Kidney (tissue), 14 donors: ENCODE data around the gene RUNX1. TPM values are rescaled to one million over a fixed set of nuclear protein-coding genes. Genes with fewer than 3 reads are reported as not detected.

ENCODE experiments used
- DNase-seq, 5 donors: peaks; one replicate each; pipeline ENCODE4 v3.0.0-alpha.2; 2013 to 2020
- FAIRE-seq: peaks from 2 replicates; lab custom pipeline; 2012; peaks lifted over from hg19 to GRCh38; lab: Jason Lieb, UNC
- H3K27ac ChIP-seq, 2 donors: one replicate each; pipeline ENCODE4 v1.7.0; 2013; ENCODE audit warnings: low read depth in 2 of 2, low read length in 2 of 2, inconsistent platforms in 1 of 2
- H3K27me3 ChIP-seq: one replicate; pipeline ENCODE4 v1.7.1; 2013; ENCODE audit warnings: low read length, inconsistent platforms; ENCODE audit not compliant: control insufficient read depth, insufficient read depth
- H3K36me3 ChIP-seq, 3 donors: one replicate each; pipeline versions ENCODE4 v1.7.0 to v1.7.1; 2013; ENCODE audit warnings: low read length in 3 of 3, control low read depth in 1 of 3, inconsistent platforms in 1 of 3; ENCODE audit not compliant: insufficient read depth in 3 of 3, control insufficient read depth in 2 of 3
- H3K4me1 ChIP-seq, 3 donors: one replicate each; pipeline versions ENCODE4 v1.7.0 to v1.7.1; 2013; ENCODE audit warnings: low read length in 3 of 3, inconsistent platforms in 1 of 3, low read depth in 1 of 3; ENCODE audit not compliant: control insufficient read depth in 2 of 3, insufficient read depth in 2 of 3
- H3K4me3 ChIP-seq, 3 donors: one replicate each; pipeline versions ENCODE4 v1.7.0 to v1.8.1; 2013; ENCODE audit warnings: low read length in 3 of 3, control low read depth in 1 of 3, inconsistent platforms in 1 of 3
- H3K9ac ChIP-seq, 3 donors: one replicate each; pipeline versions ENCODE4 v1.7.0 to v1.7.1; 2013; ENCODE audit warnings: low read length in 3 of 3, control low read depth in 1 of 3, inconsistent platforms in 1 of 3
- H3K9me3 ChIP-seq, 3 donors: one replicate each; pipeline versions ENCODE4 v1.7.0 to v1.7.1; 2013; ENCODE audit warnings: low read length in 3 of 3, control low read depth in 1 of 3, inconsistent platforms in 1 of 3; ENCODE audit not compliant: control insufficient read depth in 2 of 3, insufficient read depth in 1 of 3
- intact Hi-C: fragments of 100-400 bp; cut with DNase I; formaldehyde crosslinking; loops from one replicate; pipeline ENCODE4 v1.11.1; 2022
- polyA plus RNA-seq: library from polyadenylated mRNA; stranded (reverse); fragments of 350-450 nt; fragmentation: Illumina TruSeq; extraction: RNeasy Lipid Tissue Mini Kit (QIAGEN cat#74804); gene quantifications from one replicate; pipeline ENCODE4 v1.2.3, GENCODE V29; 2014; ENCODE audit warnings: low read depth, low replicate concordance; ENCODE audit not compliant: insufficient read depth
- total RNA-seq: library from RNA; stranded (reverse); fragmentation: NEBNext Ultra II Directional; extraction: Animal tissue kit (Norgen Biotek cat#: 25700); gene quantifications from one replicate; pipeline ENCODE4 v1.2.1, GENCODE V29; 2021
- TF ChIP-seq, protein P1 (sequence below): IDR thresholded peaks from 3 replicates; pipeline ENCODE4 v1.5.1; 2012; ENCODE audit warnings: mild to moderate bottlenecking, moderate library complexity, borderline replicate concordance; ENCODE audit not compliant: insufficient read depth; ENCODE audit errors: extremely low read depth
- donor health status: control.
- donor health status: control.
- donor health status: control.
- donor health status: control.
- donor health status: control.
- donor health status: DM: yes; HTN: yes; CAD: no.
- donor health status: Normal renal cell carcinoma (clear cell type).

The RUNX1 gene
- total and polyA plus RNA-seq, 2 donors from 2014 or later = 1.3 to 58.0 TPM

GRCh38 chr21:34845521-34846451 is 203.3 kb downstream of the RUNX1 start:
- DNase-seq (peak in 2 of 5 donors; percentile 40 to 81), FAIRE-seq (no peak)
- Histone ChIP-seq H3K9me3 (no peaks in the 10 kb centered on the region), H3K27ac (no peak overlapping the region), H3K36me3 (no peaks in the 10 kb centered on the region), H3K4me1 (peaks cover 0 to 7% (median 5%) of the 10 kb centered on the region in 3 donors), H3K4me3 (no peak overlapping the region), H3K9ac (no peak overlapping the region), H3K27me3 (no peaks in the 10 kb centered on the region)
- intact Hi-C loops = no loop called here
- TF ChIP-seq, protein P1, sequence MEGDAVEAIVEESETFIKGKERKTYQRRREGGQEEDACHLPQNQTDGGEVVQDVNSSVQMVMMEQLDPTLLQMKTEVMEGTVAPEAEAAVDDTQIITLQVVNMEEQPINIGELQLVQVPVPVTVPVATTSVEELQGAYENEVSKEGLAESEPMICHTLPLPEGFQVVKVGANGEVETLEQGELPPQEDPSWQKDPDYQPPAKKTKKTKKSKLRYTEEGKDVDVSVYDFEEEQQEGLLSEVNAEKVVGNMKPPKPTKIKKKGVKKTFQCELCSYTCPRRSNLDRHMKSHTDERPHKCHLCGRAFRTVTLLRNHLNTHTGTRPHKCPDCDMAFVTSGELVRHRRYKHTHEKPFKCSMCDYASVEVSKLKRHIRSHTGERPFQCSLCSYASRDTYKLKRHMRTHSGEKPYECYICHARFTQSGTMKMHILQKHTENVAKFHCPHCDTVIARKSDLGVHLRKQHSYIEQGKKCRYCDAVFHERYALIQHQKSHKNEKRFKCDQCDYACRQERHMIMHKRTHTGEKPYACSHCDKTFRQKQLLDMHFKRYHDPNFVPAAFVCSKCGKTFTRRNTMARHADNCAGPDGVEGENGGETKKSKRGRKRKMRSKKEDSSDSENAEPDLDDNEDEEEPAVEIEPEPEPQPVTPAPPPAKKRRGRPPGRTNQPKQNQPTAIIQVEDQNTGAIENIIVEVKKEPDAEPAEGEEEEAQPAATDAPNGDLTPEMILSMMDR = no peak

GRCh38 chr21:34844924-34845238 is 204.2 kb downstream of the RUNX1 start:
- intact Hi-C loops = no loop called here
- TF ChIP-seq, protein P1 = no peak
- Histone ChIP-seq H3K27ac (no peak overlapping the region), H3K27me3 (no peaks in the 10 kb centered on the region), H3K9ac (no peak overlapping the region), H3K4me3 (no peak overlapping the region), H3K9me3 (no peaks in the 10 kb centered on the region), H3K4me1 (peaks cover 0 to 7% (median 5%) of the 10 kb centered on the region in 3 donors), H3K36me3 (no peaks in the 10 kb centered on the region)
- DNase-seq (peak in 2 of 5 donors; percentile 20 to 27), FAIRE-seq (no peak)

DNA sequence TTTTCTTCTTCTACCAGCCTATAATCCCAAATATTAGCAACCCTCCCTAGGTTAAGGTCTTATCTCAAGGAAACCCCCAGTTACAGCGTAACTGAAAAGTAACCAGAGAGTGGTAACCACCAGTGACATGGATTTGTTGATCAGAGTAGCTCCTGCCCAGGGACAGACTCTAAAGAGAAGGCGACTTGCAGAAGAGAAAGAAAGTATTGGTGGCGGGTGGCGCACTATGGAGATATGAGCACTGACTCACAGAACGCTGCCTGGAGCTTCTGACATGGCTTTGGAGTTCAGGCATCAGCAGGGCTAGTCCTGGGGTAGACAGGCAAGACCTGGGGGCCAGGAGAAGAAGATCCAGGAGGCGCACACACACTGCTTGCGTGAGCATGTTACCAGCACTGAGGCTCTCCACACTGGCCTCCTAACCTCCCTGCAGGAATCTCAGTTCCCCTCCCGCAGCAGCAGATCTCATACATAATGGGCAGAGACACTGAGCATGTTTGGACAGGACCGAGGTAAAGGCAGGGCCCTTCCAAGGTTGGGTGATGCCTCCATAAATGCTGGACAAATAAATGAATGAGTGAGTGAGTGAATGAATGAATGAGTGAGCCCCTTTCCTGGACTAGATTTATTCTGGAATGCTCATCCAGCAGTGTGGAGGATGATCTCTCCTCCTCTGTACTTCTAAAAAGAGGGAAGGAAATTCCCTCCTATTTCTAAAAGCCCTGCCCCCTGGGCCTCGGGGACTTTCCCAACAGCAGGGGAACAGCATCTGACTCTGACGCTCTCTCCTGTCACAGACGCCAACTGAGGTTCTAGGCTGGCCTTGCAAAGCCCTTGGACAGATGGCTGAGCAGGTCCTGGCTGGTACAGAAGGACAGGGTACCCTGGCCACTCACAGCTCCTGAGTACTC is 204.8 kb downstream of the RUNX1 start:
- intact Hi-C loops = no loop called here
- no peak overlapping the region for H3K9ac ChIP-seq
- no peaks in the 10 kb centered on the region for H3K9me3 ChIP-seq
- no peaks in the 10 kb centered on the region for H3K36me3 ChIP-seq
- H3K4me3 ChIP-seq = no peak overlapping the region
- peaks cover 0 to 7% (median 5%) of the 10 kb centered on the region in 3 donors for H3K4me1 ChIP-seq
- TF ChIP-seq, protein P1 = no peak
- no peak overlapping the region for H3K27ac ChIP-seq
- H3K27me3 ChIP-seq = no peaks in the 10 kb centered on the region
- peak in 3 of 5 donors; percentile 1 to 82 (median 34) for DNase-seq
- no peak for FAIRE-seq
